ENCODE data around the gene EPB41L3. TPM values are rescaled to one million over a fixed set of nuclear protein-coding genes. Genes with fewer than 3 reads are reported as not detected.
A peak's percentile ranks its signal among the peaks of the same experiment; 100 is the strongest.

The EPB41L3 gene
- total RNA-seq, 5 donors from 2014 or later (not counting 1 experiment from before 2014, with no cell fraction given), result 0.41 to 3.8 (median 3.6) TPM

DNA sequence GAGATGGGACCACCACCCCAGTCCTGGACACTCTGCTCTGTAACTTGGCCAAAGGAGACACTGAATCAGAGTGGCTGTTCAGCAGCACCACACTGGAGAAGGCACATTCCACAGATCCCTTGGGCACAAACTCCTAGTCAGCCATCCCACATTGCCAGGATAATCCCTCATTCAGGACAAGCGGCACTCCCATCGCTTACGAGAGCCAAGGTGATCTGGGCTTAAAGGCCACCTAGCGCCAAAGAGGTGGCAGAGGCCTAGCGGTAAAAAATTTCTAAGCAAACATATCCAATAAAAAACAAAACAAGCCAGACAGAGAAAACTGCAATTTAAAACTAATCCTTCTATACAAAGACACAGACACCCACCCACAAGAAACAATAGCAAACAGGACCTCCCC is 62.2 kb downstream of the EPB41L3 start:
- H3K27me3 ChIP-seq (replicated peaks in 1 of 2; ENCODE audit: control insufficient read depth in 2 of 2, extremely low read depth in 1 of 2, insufficient read depth in 2 of 2, low read length in 1 of 2), result peaks cover 0 to 4% of the 10 kb centered on the region in 2 experiments
- ChIA-PET POLR2A (no interaction called here), CTCF (no interaction called here)
- Mint-ChIP-seq H3K4me1 (no peaks in the 10 kb centered on the region), H3K27me3 (peaks cover 13 to 21% of the 10 kb centered on the region in 2 donors), H3K4me3 (no peak overlapping the region), H3K36me3 (no peaks in the 10 kb centered on the region), H3K9me3 (peaks cover 9 to 18% (median 13%) of the 10 kb centered on the region in 3 donors), H3K27ac (no peak overlapping the region)
- no peak overlapping the region for H3K27ac ChIP-seq (ENCODE audit: low read length)
- 100% methylated on average over 2 of the region's 5 CpGs for WGBS (ENCODE audit: insufficient coverage)
- H3K9me3 ChIP-seq, result no peaks in the 10 kb centered on the region
- no peaks in the 10 kb centered on the region for H3K36me3 ChIP-seq (ENCODE audit: control insufficient read depth in 2 of 2, extremely low read depth in 1 of 2, insufficient read depth in 1 of 2, low read length in 1 of 2)
- ATAC-seq (replicated peaks in 1 of 4) (no peak), DNase-seq (no peak)
- no peaks in the 10 kb centered on the region for H3K4me1 ChIP-seq (ENCODE audit: control insufficient read depth in 1 of 2, extremely low read depth in 1 of 2, insufficient read depth in 2 of 2, low read length in 2 of 2)
- H3K4me3 ChIP-seq (ENCODE audit: control insufficient read depth in 1 of 2, extremely low read depth in 1 of 2, low read length in 1 of 2), result no peak overlapping the region

GRCh38 chr18:5478261-5478660 is 65.5 kb downstream of the EPB41L3 start:
- Histone ChIP-seq H3K27me3 (replicated peaks in 1 of 2; ENCODE audit: control insufficient read depth in 2 of 2, extremely low read depth in 1 of 2, insufficient read depth in 2 of 2, low read length in 1 of 2) (peaks cover 0 to 4% of the 10 kb centered on the region in 2 experiments), H3K4me3 (ENCODE audit: control insufficient read depth in 1 of 2, extremely low read depth in 1 of 2, low read length in 1 of 2) (no peak overlapping the region), H3K9me3 (no peaks in the 10 kb centered on the region), H3K27ac (ENCODE audit: low read length) (no peak overlapping the region), H3K4me1 (ENCODE audit: control insufficient read depth in 1 of 2, extremely low read depth in 1 of 2, insufficient read depth in 2 of 2, low read length in 2 of 2) (no peaks in the 10 kb centered on the region), H3K36me3 (ENCODE audit: control insufficient read depth in 2 of 2, extremely low read depth in 1 of 2, insufficient read depth in 1 of 2, low read length in 1 of 2) (no peaks in the 10 kb centered on the region)
- POLR2A ChIA-PET, result no interaction called here
- H3K4me1 Mint-ChIP-seq, result peaks cover 0 to 5% (median 0%) of the 10 kb centered on the region in 3 donors
- ATAC-seq (replicated peaks in 1 of 4) (no peak), DNase-seq (no peak)
- H3K27ac Mint-ChIP-seq, result no peak overlapping the region
- WGBS (ENCODE audit: insufficient coverage), result 74% methylated on average over 3 of the region's 4 CpGs
- peaks cover 9 to 13% (median 11%) of the 10 kb centered on the region in 3 donors for H3K9me3 Mint-ChIP-seq
- no peak overlapping the region for H3K4me3 Mint-ChIP-seq
- CTCF ChIA-PET, result no interaction called here
- no peaks in the 10 kb centered on the region for H3K36me3 Mint-ChIP-seq
- H3K27me3 Mint-ChIP-seq, result peaks cover 16 to 20% of the 10 kb centered on the region in 2 donors

DNA sequence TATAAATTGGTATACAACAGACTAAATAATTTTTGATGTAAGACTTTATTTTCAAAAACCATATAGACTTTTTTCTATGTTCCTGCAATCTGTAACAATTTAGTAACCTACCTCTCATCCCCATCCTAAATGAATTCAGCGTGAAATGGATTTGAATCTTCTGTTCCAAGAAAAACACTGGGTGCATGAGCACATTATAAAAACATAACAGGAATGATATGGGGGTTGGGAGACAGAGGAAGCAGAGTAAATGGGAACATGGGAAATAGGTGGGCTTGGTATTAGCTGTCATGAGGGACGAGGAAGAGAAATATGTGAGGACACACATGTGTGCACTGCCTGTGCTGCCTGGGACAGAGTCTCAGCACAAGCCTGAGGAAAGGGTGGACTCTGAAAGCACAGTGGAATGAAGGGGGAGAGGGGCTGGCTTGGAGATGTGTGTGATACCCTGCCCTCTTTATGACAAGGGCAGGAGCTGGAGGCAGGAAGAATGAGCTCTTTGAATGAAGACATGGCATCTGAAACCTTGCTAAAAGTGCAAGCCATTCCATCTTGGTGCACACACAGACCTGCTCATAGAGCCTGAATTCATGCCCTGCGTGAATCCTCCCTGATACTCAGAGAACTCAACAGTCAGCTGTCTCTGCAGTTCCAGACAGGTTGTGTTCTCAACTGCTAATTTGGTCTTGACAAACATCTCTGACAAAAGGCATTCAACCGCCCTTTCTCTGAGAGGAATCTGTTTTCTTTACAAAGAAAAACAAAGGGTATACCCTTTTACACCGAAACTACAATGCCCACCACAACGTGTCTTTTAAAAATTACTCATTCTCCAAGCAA is 66.6 kb downstream of the EPB41L3 start:
- no peak overlapping the region for H3K27ac Mint-ChIP-seq
- WGBS (ENCODE audit: insufficient coverage), result 86% methylated on average over 4 of the region's 6 CpGs
- H3K4me3 ChIP-seq (ENCODE audit: control insufficient read depth in 1 of 2, extremely low read depth in 1 of 2, low read length in 1 of 2), result no peak overlapping the region
- no peaks in the 10 kb centered on the region for H3K36me3 ChIP-seq (ENCODE audit: control insufficient read depth in 2 of 2, extremely low read depth in 1 of 2, insufficient read depth in 1 of 2, low read length in 1 of 2)
- H3K36me3 Mint-ChIP-seq, result no peaks in the 10 kb centered on the region
- H3K4me3 Mint-ChIP-seq, result no peak overlapping the region
- H3K27me3 Mint-ChIP-seq, result peaks cover 8 to 17% of the 10 kb centered on the region in 2 donors
- H3K9me3 Mint-ChIP-seq, result peaks cover 4 to 6% (median 5%) of the 10 kb centered on the region in 3 donors
- no peak overlapping the region for H3K27ac ChIP-seq (ENCODE audit: low read length)
- H3K4me1 Mint-ChIP-seq, result peaks cover 0 to 5% (median 0%) of the 10 kb centered on the region in 3 donors
- POLR2A ChIA-PET, result no interaction called here
- ATAC-seq (replicated peaks in 1 of 4), result no peak
- no peaks in the 10 kb centered on the region for H3K9me3 ChIP-seq
- H3K27me3 ChIP-seq (replicated peaks in 1 of 2; ENCODE audit: control insufficient read depth in 2 of 2, extremely low read depth in 1 of 2, insufficient read depth in 2 of 2, low read length in 1 of 2), result peaks cover 0 to 4% of the 10 kb centered on the region in 2 experiments
- no peaks in the 10 kb centered on the region for H3K4me1 ChIP-seq (ENCODE audit: control insufficient read depth in 1 of 2, extremely low read depth in 1 of 2, insufficient read depth in 2 of 2, low read length in 2 of 2)
- DNase-seq, result no peak
- CTCF ChIA-PET, result no interaction called here

GRCh38 chr18:5475267-5475666 is 68.5 kb downstream of the EPB41L3 start:
- ChIA-PET POLR2A (no interaction called here), CTCF (no interaction called here)
- peaks cover 0 to 5% (median 0%) of the 10 kb centered on the region in 3 donors for H3K4me1 Mint-ChIP-seq
- WGBS (ENCODE audit: insufficient coverage), result 3% methylated on average over 5 of the region's 8 CpGs
- Histone ChIP-seq H3K9me3 (no peaks in the 10 kb centered on the region), H3K27ac (ENCODE audit: low read length) (no peak overlapping the region), H3K36me3 (ENCODE audit: control insufficient read depth in 2 of 2, extremely low read depth in 1 of 2, insufficient read depth in 1 of 2, low read length in 1 of 2) (no peaks in the 10 kb centered on the region), H3K27me3 (replicated peaks in 1 of 2; ENCODE audit: control insufficient read depth in 2 of 2, extremely low read depth in 1 of 2, insufficient read depth in 2 of 2, low read length in 1 of 2) (peaks cover 0 to 3% of the 10 kb centered on the region in 2 experiments), H3K4me1 (ENCODE audit: control insufficient read depth in 1 of 2, extremely low read depth in 1 of 2, insufficient read depth in 2 of 2, low read length in 2 of 2) (no peaks in the 10 kb centered on the region), H3K4me3 (ENCODE audit: control insufficient read depth in 1 of 2, extremely low read depth in 1 of 2, low read length in 1 of 2) (no peak overlapping the region)
- no peak overlapping the region for H3K4me3 Mint-ChIP-seq
- H3K27me3 Mint-ChIP-seq, result peaks cover 7 to 13% of the 10 kb centered on the region in 2 donors
- H3K9me3 Mint-ChIP-seq, result no peaks in the 10 kb centered on the region
- H3K36me3 Mint-ChIP-seq, result no peaks in the 10 kb centered on the region
- H3K27ac Mint-ChIP-seq, result no peak overlapping the region
- DNase-seq, result peak in 1 of 35 experiments; percentile 11
- no peak for ATAC-seq (replicated peaks in 1 of 4)

DNA sequence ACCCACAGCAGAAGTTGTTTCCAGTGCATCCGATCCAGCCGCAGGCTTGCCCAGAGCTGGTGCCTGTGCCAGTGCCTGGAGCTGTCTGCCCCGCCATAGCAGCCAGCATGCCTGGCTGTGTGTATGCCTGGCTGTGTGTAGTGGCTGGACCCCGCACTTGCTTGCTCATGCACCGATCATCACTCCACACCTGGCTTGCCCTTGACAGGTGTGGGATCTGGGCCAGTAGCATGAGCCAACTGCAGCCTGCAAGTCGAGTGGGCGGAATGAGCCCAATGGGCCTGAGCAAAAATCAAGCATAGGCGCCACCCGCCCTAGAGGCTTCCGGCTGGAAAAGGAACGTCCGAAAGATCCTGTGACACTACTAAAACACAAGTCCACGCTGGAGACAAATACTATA is 74.5 kb downstream of the EPB41L3 start:
- H3K27ac Mint-ChIP-seq, result no peak overlapping the region
- Histone ChIP-seq H3K27ac (ENCODE audit: low read length) (no peak overlapping the region), H3K9me3 (no peaks in the 10 kb centered on the region), H3K4me3 (ENCODE audit: control insufficient read depth in 1 of 2, extremely low read depth in 1 of 2, low read length in 1 of 2) (no peak overlapping the region), H3K4me1 (ENCODE audit: control insufficient read depth in 1 of 2, extremely low read depth in 1 of 2, insufficient read depth in 2 of 2, low read length in 2 of 2) (no peaks in the 10 kb centered on the region), H3K36me3 (ENCODE audit: control insufficient read depth in 2 of 2, extremely low read depth in 1 of 2, insufficient read depth in 1 of 2, low read length in 1 of 2) (no peaks in the 10 kb centered on the region), H3K27me3 (replicated peaks in 1 of 2; ENCODE audit: control insufficient read depth in 2 of 2, extremely low read depth in 1 of 2, insufficient read depth in 2 of 2, low read length in 1 of 2) (peaks cover 0 to 22% of the 10 kb centered on the region in 2 experiments)
- peaks cover 3 to 11% of the 10 kb centered on the region in 2 donors for H3K27me3 Mint-ChIP-seq
- H3K4me3 Mint-ChIP-seq, result no peak overlapping the region
- no peaks in the 10 kb centered on the region for H3K4me1 Mint-ChIP-seq
- ChIA-PET POLR2A (no interaction called here), CTCF (no interaction called here)
- H3K9me3 Mint-ChIP-seq, result no peaks in the 10 kb centered on the region
- WGBS (ENCODE audit: insufficient coverage), result 88% methylated on average over 7 of the region's 13 CpGs
- no peak for DNase-seq
- no peaks in the 10 kb centered on the region for H3K36me3 Mint-ChIP-seq
- ATAC-seq (replicated peaks in 1 of 4), result no peak

- Histone ChIP-seq H3K36me3 (ENCODE audit: control insufficient read depth in 2 of 2, extremely low read depth in 1 of 2, insufficient read depth in 1 of 2, low read length in 1 of 2) (no peaks in the 10 kb centered on the region), H3K9me3 (no peaks in the 10 kb centered on the region), H3K4me3 (ENCODE audit: control insufficient read depth in 1 of 2, extremely low read depth in 1 of 2, low read length in 1 of 2) (no peak overlapping the region), H3K4me1 (ENCODE audit: control insufficient read depth in 1 of 2, extremely low read depth in 1 of 2, insufficient read depth in 2 of 2, low read length in 2 of 2) (no peaks in the 10 kb centered on the region), H3K27me3 (replicated peaks in 1 of 2; ENCODE audit: control insufficient read depth in 2 of 2, extremely low read depth in 1 of 2, insufficient read depth in 2 of 2, low read length in 1 of 2) (peaks cover 0 to 22% of the 10 kb centered on the region in 2 experiments), H3K27ac (ENCODE audit: low read length) (no peak overlapping the region)
- 70% methylated on average over 5 of the region's 9 CpGs for WGBS (ENCODE audit: insufficient coverage)
- Mint-ChIP-seq H3K27me3 (peaks cover 0 to 11% of the 10 kb centered on the region in 2 donors), H3K9me3 (no peaks in the 10 kb centered on the region), H3K4me3 (no peak overlapping the region), H3K36me3 (no peaks in the 10 kb centered on the region), H3K27ac (no peak overlapping the region), H3K4me1 (no peaks in the 10 kb centered on the region)
- DNase-seq (no peak), ATAC-seq (replicated peaks in 1 of 4) (no peak)
- ChIA-PET CTCF (no interaction called here), POLR2A (no interaction called here)
These were observed 75.4 kb downstream of the EPB41L3 start for GRCh38 chr18:5468394-5468793.

Measured in T-cell (primary cell).